ENCODE data around the gene ANKRD60.

The ANKRD60 gene

DNA sequence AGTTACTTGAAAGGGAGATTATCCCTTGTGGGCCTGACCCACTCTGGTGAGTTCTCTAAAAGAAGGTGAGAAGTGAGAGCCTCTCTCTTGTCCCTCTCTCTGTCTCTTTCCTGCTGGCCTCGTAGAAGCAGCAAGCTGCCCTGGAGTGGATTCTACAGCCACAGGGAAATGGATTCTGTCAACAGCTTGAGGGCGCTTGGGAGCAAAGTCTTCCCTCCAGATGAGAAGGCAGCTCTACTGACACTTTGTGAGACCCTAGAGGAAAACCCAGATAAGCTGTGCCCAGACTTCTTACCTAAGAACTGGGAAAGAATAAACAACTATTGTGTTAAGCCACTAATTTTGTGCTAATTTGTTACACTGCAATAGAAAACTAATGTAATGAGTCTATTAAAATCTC is 39.9 kb downstream of the ANKRD60 start:
- no peak for DNase-seq

DNA sequence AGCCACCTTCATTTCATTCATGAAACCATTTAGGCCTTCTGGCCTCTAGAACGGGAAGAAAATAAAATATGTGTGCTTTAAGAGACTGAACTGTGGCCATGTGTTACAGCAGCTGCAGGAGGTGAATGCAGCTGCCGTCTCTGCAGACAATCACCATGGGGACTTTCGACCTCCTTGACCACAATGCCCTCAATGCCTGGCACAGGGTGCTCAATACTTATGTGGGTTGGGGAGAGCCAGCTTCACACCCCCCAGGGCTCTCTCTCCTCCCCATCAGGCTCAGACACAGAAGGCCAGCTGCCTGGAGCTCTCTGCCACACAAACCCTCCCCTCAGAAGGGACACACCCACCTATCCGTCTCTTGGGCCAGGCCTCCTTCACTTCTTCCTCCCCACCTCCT is 43.5 kb downstream of the ANKRD60 start:
- DNase-seq = no peak

DNA sequence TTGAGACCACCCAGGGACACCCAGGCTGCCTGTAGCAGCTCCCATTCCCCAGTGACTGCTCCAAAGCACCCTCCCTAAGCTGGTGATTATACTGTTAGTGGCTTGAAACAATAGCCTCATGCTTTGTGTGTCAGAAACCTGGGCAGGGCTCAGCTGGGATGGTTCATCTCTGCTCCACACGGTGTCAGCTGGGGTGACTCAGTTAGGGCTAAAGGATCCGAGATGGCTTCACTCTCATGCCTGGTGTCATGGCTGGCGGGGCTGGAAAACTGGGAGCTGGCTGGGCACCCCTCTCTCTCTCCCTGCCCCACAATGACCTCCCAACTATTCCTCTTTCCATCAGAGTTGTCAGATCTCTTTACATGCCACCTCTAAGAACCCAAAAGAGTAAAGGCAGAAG is 44.4 kb downstream of the ANKRD60 start:
- DNase-seq = no peak

DNA sequence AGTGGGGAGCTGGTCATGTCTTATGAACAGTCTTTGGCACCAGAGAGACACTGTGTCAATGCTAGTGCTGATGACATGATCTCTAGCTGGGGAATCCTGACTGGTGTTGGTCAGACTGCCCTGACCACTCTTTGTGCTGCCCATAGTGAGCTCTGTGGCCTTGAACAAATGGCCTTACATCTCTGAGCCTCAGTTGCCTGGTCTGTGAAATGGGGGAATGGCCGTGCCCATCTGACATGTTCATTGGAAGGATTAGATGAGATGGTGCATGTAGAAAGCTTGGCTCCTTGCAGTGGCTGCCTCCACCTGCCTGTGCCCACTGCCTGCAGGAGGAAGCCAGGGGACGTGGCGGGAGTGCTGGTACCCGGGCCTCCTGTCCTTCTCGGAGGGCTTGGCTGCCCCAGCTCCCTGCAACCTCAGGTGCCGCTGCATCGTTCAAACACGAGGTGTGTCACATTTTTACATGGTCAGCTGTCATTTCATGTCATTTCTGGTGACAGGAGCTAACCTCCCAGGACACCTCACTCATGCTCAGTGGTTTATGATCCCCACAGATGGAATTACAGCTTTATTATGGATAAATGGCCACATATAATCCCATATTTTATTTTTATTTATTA is 45.8 kb downstream of the ANKRD60 start:
- no peak for DNase-seq

DNA sequence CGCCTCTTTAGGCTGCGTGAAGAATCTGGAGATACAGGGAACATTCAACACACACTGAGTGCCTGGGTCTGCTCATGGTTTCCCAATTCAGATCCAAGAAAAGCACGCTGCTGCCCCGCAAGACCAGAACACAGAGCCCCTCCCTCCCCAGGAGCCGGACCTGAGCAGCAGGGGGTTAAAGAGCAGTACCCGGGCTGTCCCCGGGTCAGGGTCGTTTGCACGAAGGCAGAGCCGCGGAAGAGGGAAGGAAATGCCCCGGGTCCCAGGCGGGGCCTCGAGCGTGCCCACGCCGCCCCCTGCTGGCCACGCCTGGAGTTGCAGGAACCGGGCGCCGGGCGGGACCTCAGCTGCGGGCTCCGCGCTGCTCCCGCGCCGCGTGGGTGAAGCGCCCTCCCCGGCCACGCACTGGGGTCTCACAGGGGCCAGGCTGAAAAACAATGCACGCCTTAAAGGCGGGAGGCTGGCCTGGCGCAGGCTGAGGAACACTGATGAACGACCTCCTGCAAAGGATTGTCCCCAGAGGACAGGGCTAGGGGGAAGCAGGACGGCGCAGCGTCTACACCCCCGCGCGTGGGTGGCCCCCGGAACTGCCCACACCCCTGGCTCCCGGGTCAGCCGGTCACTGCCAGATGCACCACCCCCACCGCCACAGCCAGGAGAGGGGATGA is 48.9 kb downstream of the ANKRD60 start:
- DNase-seq = peak; percentile 4

DNA sequence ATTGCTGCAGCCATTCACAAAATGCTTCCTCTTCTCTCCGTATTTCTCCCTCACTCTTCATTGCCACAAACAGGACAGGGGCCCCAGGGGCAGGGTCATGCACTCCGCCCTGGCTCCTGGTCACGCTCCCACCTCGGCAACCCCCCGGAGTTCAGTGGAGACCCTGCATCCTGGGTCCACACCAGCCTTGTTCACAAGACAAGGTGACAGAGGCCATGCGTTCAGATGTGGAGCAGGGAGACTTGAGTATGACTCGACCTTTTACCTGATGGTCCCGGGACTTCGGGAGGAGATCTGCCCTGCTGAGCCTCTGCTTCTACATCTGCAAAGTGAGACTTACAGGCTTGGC is 49.4 kb downstream of the ANKRD60 start:
- no peak for DNase-seq

DNA sequence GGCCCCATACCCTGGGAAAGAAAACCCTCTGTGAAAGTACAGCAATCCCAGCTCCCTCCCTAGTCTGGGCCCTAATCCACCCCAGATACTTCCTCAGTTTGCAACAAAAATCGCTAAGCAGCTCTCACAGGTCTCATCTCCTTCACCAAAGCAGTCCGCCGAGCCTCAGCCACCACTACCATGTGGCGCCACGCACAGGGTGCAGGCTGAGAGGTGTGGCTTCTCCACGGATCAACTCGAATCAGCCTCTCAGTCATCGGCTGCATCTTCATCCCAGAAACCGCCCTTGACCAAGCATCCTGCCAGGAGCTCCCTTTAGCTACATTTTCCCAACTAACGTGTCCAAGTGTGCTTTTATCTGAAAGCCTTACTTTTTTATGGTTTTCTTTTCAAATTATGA is 50.7 kb downstream of the ANKRD60 start:
- no peak for DNase-seq

DNA sequence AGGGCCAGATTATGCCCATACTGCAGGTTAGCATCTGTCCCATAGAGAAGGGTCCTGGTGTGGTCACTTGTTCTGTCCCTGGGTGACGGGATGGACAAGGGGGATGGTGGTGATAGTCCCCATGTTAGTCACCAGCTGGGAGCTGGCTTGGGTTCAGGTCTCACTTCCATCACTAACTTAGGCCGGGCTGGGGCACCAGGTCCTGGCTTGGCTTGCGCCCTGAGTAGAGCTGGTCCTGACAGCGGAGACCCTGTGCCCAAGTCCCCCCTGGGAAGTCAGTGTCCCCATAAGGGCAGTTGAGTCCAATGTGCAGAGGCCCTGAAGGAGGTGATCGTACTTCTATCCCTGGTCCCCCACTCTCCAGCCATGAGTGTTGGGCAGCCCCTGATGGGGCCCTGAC is 52.6 kb downstream of the ANKRD60 start:
- DNase-seq = no peak

DNA sequence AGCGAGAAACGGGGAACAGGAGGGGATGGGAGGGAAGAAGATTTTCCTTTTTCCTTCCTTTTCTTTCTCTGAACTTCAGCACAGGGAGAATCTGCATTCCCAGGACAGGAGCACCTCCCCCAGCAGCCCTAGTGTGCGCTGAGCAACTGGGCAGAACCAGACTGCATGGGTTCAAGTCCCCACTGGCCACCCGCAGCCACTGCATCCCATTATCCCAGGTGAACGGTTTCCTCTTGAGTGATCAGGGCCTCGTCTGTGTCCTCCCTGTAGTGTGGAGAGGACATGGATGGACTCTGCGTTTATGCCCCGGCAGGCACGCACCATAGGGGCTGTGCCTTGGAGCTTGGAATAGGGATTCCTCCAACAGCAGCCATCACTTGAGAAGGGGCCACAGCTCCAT is 53.0 kb downstream of the ANKRD60 start:
- no peak for DNase-seq

DNA sequence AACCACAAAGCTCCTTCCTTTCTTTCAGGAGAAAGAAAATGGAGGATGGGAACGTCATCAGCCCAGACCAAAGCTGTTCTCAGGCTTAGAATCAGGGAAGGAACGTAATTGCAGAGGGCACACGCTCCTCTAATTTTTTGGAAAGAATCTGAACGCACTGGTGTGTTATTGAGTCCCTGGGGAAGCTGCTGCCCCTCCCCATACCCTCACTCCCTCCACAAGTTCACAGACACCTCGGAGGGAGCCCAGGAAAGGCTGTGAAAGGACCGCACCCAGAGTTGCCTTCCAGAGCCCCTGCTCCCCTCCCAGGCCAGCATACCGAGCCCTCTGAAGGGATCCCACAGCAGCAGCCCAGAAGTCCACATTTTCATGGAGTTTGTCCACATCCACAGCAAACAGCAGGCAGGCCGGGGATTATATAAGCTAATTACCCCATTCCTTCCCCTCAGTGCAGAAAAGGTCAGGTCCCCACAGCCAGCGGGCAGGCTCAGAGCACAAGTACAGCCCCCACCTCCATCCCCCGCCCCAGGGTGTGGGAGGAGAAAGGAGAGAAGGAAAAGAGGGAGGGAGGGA is 53.7 kb downstream of the ANKRD60 start:
- no peak for DNase-seq

DNA sequence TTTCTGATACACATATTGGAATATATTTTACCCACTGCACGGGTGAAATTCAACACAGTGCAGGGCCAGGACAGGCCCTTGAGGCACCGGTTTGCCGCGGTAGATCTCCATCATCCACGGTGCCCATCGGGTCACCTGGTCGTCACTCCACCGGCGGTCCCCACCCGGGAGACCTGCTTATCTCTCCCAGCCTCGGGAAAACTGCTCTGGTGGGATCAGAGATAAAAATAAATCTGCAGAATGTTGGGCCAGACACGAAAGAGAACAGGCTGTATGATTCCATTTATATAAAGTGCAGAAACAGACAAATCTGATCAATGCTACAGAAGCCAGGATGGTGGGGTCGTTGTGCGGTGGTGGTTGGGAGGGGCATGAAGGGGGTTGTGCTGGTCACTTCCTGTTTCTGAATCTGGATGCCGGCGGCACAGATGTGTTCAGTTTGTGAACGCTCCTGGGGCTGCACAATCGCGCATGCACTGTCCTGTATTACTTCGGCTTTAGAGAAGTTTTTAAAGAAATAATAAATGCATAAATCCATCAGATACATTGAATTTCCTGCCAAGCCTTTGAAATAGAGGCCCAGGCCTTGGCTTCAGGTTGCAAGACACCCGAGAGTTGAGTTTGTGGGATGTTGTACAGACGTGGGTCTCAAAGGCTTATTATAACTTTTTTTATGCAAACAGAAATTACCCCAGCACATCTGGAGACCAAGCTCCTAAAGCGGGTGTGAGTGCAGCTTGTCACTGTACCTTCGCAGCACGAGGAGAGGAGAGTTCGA is 54.3 kb downstream of the ANKRD60 start:
- no peak for DNase-seq

DNA sequence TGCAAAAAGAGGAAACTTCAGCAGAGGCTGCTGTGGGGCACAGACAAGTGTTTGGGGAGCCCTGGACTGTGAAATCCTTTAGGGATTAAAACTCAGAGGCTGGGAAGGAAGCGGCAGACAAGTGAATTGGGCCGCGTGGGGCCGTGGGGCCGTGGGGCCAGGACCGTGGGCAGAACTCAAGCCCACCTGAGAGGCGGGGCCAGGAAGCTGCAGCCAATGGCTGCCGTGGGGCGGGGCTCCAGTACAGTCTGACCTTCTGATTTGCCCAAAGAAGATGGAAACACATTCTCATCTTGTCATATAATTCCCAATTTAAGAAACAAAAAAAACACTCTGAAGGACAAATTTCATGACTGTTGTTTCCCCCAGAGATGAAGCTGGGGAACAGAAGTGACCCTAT is 55.4 kb downstream of the ANKRD60 start:
- DNase-seq = no peak

DNA sequence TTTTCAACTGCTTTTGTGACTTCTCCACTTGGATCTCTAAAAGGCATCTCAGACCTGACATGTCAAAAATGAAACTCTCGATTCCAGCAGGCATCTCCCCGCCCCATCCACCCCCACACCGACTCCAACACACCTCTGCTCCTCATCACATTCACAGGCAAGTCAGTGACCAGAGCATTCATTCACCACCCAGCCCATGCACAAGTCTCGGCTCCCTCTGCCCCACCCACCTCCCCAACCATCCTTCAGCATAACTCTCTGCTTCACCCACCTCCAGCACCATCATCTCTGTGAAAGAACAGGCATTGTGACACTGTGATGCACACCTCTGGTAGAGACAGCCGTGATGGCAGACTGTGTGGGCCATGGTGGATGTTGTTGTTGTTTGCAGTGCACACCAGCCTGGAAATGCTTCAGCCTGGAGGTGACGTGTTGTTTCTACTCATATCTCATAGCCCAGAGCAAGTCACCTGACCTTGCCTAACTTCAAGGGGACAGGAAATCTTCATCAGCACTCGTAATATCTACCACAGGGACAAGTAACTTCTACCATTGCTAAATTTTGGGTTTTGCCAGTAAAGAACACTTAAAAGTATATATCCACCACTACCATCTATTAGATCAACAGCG is 56.5 kb downstream of the ANKRD60 start:
- DNase-seq = no peak

DNA sequence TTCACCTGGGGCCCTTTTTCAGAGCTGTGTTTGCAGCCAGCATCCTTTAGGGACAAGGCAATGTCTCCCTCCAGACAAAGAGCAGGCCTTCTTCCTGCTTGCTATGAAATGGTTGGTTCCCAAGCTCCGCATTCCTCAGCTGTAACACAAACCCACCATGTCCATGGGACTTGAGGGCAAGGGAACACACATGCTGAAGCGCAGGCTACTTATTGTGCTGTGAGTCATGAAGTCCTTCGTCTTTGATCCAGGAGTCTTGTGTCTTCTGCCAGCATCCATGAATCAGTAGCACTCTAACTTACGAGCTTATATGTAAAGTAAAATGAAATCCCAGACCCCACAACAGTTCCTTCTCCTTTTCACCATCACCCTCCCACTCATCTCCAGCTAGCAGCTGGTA is 59.0 kb downstream of the ANKRD60 start:
- DNase-seq = no peak

DNA sequence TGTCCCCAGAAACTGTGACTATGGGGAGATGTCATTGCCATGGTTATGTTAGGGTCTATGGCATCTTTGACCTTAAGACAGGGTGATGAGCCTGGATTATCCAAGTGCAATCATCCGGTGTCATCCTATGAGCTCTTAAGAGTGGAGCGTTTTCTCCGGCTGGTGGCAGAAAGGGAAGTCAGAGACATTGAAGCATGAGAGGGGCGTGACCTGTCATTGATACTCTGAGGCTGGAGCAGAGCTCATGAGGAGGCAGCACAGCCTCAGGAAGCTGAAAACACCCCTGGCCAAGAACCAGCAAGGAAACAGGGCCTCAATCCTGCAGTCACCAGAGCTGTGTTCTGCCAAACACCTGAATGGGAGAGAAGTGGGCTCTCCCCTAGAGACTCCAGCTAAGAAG is 59.6 kb downstream of the ANKRD60 start:
- no peak for DNase-seq

DNA sequence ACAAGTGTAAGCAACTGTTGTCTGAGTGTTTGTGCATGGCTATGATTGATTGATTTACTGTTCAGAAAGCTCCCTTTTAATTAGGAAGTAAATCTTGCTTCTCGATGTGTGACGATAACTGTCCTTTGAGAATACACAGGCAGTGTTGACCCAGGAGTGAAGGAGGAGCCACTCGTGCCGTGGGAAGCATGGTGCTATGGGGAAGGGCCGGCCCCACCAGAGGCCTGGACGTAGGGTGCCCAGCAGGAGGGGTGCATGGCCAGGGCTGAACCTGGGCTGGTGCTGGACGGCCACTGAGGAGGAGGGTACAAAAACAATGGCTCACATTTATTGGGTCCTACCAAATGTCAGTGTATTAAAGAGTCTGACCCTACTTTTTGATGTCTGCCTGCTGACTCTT is 60.7 kb downstream of the ANKRD60 start:
- DNase-seq = no peak

Measured in DMS79 (cell line).